Colonic mucosa (tissue), 4 donors: ENCODE measurements around the gene JUNB. TPM values are rescaled to one million over a fixed set of nuclear protein-coding genes. Genes with fewer than 3 reads are reported as not detected.

Experiments used
- DNase-seq: peaks from one replicate; pipeline ENCODE4 v3.0.0-alpha.2; 2020
- H3K27ac ChIP-seq: fragments of 200-600 bp; one replicate; pipeline ENCODE4 v1.8.0; 2021
- H3K27me3 ChIP-seq: fragments of 200-600 bp; one replicate; pipeline ENCODE4 v1.8.0; 2021
- H3K36me3 ChIP-seq: fragments of 200-600 bp; one replicate; pipeline ENCODE4 v1.8.0; 2021
- H3K4me1 ChIP-seq: fragments of 200-600 bp; one replicate; pipeline ENCODE4 v1.8.0; 2021; ENCODE audit warnings: mild to moderate bottlenecking
- H3K4me3 ChIP-seq: fragments of 200-600 bp; one replicate; pipeline ENCODE4 v1.8.0; 2021
- H3K9ac ChIP-seq, 2 donors: one replicate each; pipeline ENCODE4 v1.7.0; 2013; ENCODE audit warnings: control low read depth in 2 of 2, low read depth in 2 of 2, low read length in 2 of 2
- H3K9me3 ChIP-seq: fragments of 200-600 bp; one replicate; pipeline ENCODE4 v1.8.0; 2021
- CTCF ChIP-seq: fragments of 200-600 bp; IDR thresholded peaks from one replicate; pipeline ENCODE4 v1.8.0; 2022; ENCODE audit warnings: antibody characterized with exemption, mild to moderate bottlenecking
- intact Hi-C: fragments of 100-400 bp; cut with DNase I; formaldehyde crosslinking; loops from one replicate; pipeline ENCODE4 v1.14.1; 2022
- total RNA-seq, 2 donors: library from RNA; stranded (reverse); fragmentation: NEBNext Ultra II Directional in 1 of 2; extraction: Animal tissue kit (Norgen Biotek cat#: 25700) in 1 of 2; gene quantifications; one replicate each; pipeline ENCODE4 v1.2.1, GENCODE V29; 2021
- donor health status: healthy.
- donor health status: DM: no; HTN: no; CAD: no.
- donor health status: DM: no; HTN: no; CAD: no.

JUNB gene
- total RNA-seq, 2 donors from 2014 or later = 113 to 173 TPM

DNA sequence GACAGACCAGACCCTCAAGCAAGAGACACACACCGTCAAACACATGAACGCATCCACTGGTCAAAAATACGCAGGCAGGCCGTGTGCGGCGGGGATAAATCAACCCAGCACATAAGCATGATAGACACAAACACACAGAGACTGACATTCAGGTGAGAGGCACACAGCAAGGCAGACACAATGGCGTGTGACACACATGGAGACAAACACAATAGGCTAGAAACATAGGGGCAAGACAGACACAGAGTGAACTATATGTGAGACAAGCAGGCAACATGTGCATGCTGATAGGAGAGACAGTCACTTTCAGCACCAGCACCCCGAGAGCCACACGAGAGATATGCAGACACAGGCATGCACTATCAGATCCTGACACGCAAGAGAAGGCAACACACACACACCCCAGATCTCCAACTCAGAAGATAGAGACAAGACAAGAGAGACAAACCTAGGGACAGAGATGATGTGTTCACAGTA is 6.9 kb upstream of the JUNB start:
- H3K4me3 ChIP-seq = no peak overlapping the region
- no peak for DNase-seq

DNA sequence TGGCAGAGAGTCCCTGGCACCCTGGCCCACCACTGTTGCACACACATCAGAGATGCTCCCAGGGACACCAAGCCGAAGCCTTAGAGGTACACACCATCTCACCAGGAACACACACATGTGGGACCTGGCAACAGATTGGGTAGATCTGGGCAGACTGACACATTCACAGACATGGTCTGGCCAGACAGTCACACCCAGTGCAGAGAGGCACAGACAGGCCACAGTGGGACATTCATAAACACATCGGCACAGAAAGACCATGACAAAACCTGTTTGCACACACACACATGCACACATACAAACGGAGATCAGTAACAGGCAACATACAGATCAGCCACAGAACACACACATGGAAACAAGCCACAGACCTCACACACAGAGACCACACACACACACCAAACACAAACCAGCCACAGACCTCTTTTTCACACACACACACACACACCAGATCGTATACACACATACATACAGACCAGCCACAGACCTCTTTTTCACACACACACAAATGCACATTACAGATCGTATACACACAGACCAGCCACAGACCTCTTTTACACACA is 6.3 kb upstream of the JUNB start:
- Histone ChIP-seq H3K27ac (peak overlapping the region; percentile 100), H3K4me3 (no peak overlapping the region), H3K27me3 (no peaks in the 10 kb centered on the region), H3K9me3 (no peaks in the 10 kb centered on the region), H3K4me1 (peaks cover 35% of the 10 kb centered on the region), H3K9ac (peak overlapping the region in 1 of 2 donors; percentile 41), H3K36me3 (no peaks in the 10 kb centered on the region)
- no peak for TF ChIP-seq CTCF
- no peak for DNase-seq
- intact Hi-C loops = no loop called here

More for the DNA sequence above, 6.9 kb upstream of the JUNB start:
- Histone ChIP-seq H3K4me1 (peaks cover 35% of the 10 kb centered on the region), H3K36me3 (no peaks in the 10 kb centered on the region), H3K27me3 (no peaks in the 10 kb centered on the region), H3K27ac (peak overlapping the region; percentile 100), H3K9me3 (no peaks in the 10 kb centered on the region), H3K9ac (peak overlapping the region in 1 of 2 donors; percentile 41)
- intact Hi-C loops = no loop called here
- no peak for TF ChIP-seq CTCF

DNA sequence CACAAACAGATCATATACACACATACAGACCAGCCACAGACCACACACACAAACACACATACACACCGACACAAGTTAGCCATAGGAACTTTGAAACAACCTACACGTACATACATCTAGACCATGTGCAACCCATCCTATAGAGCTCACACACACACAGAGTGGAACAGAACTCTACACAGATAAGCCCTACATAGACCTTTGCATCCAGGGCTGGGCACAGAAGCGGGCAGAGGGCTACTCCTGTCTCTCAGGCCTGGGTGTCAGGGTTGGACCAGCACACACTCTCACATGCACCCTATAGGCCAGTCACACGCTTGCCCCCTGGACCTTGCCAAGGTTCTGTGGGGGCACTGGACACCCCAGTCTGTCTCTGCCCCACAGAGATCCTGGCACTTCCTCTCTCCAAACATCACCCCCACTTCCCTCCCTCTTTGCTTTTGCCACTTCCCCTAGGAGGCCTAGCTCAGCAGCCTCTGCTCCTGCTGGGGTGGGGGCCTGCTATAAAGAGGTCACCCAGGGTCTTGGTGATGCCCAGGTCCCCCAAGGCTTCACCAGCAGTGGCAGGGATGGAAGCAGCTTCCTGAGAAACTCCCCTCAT is 5.8 kb upstream of the JUNB start:
- Histone ChIP-seq H3K4me1 (peaks cover 35% of the 10 kb centered on the region), H3K4me3 (no peak overlapping the region), H3K36me3 (no peaks in the 10 kb centered on the region), H3K27ac (peak overlapping the region; percentile 100), H3K27me3 (no peaks in the 10 kb centered on the region), H3K9me3 (no peaks in the 10 kb centered on the region), H3K9ac (peak overlapping the region; percentile 41 to 58)
- intact Hi-C loops = no loop called here
- no peak for TF ChIP-seq CTCF
- DNase-seq = peak; percentile 53

GRCh38 chr19:12786141-12786870 is 5.0 kb upstream of the JUNB start:
- H3K27ac ChIP-seq = peak overlapping the region; percentile 100
- no peaks in the 10 kb centered on the region for H3K27me3 ChIP-seq
- no peaks in the 10 kb centered on the region for H3K36me3 ChIP-seq
- peak overlapping the region; percentile 41 to 58 for H3K9ac ChIP-seq
- no peak overlapping the region for H3K4me3 ChIP-seq
- no peak for TF ChIP-seq CTCF
- H3K4me1 ChIP-seq = peaks cover 35% of the 10 kb centered on the region
- no peaks in the 10 kb centered on the region for H3K9me3 ChIP-seq
- intact Hi-C loops = no loop called here
- DNase-seq = peak; percentile 88

- Histone ChIP-seq H3K4me3 (no peak overlapping the region), H3K4me1 (peaks cover 35% of the 10 kb centered on the region), H3K27me3 (no peaks in the 10 kb centered on the region), H3K9me3 (no peaks in the 10 kb centered on the region), H3K9ac (peak overlapping the region in 1 of 2 donors; percentile 41), H3K36me3 (no peaks in the 10 kb centered on the region), H3K27ac (peak overlapping the region; percentile 100)
- no peak for TF ChIP-seq CTCF
- intact Hi-C loops = no loop called here
- DNase-seq = no peak
Measured at GRCh38 chr19:12786952-12787351, 4.3 kb upstream of the JUNB start.
